Fibroblast of villous mesenchyme (primary cell): ENCODE results near the gene ALDH1L1. TPM values are rescaled to one million over a fixed set of nuclear protein-coding genes. Genes with fewer than 3 reads are reported as not detected.

Source experiments
- DNase-seq: peaks from one replicate; pipeline ENCODE4 v3.0.0-alpha.2; 2010; ENCODE audit warnings: low read depth
- H3K4me3 ChIP-seq: 2 replicates; pipeline ENCODE4 v1.5.1; 2011; ENCODE audit warnings: low read depth, mild to moderate bottlenecking, low read length
- CTCF ChIP-seq: IDR thresholded peaks from 2 replicates; pipeline ENCODE4 v1.5.1; 2012; ENCODE audit warnings: low read depth, mild to moderate bottlenecking, low read length; ENCODE audit not compliant: insufficient read depth
- total RNA-seq: library from RNA; depleted of rRNA; stranded (reverse); fragments of >200 nt; gene quantifications from 2 replicates; pipeline ENCODE4 v1.2.3, GENCODE V29; 2012

ALDH1L1 gene
- total RNA-seq, 1 donor: 3.9 TPM

GRCh38 chr3:126161309-126161708, 19.1 kb downstream of the ALDH1L1 start:
- H3K4me3 ChIP-seq: no peak overlapping the region
- TF ChIP-seq CTCF: no peak
- no peak for DNase-seq

- TF ChIP-seq CTCF: no peak
- no peak overlapping the region for H3K4me3 ChIP-seq
- DNase-seq: no peak
Measured at GRCh38 chr3:126160243-126161210, 19.9 kb downstream of the ALDH1L1 start.

- no peak for TF ChIP-seq CTCF
- no peak overlapping the region for H3K4me3 ChIP-seq
- DNase-seq: no peak
Measured at GRCh38 chr3:126159476-126159875, 20.9 kb downstream of the ALDH1L1 start.

GRCh38 chr3:126158912-126159454, 21.4 kb downstream of the ALDH1L1 start:
- no peak for TF ChIP-seq CTCF
- no peak for DNase-seq
- H3K4me3 ChIP-seq: no peak overlapping the region

- TF ChIP-seq CTCF: no peak
- no peak for DNase-seq
- H3K4me3 ChIP-seq: no peak overlapping the region
Measured at GRCh38 chr3:126158016-126158911, 22.1 kb downstream of the ALDH1L1 start.

GRCh38 chr3:126157083-126157768, 23.2 kb downstream of the ALDH1L1 start:
- TF ChIP-seq CTCF: no peak
- DNase-seq: no peak
- H3K4me3 ChIP-seq: no peak overlapping the region
